GM18861 (cell line): ENCODE data around the gene VEGFB.

Experiments
- ATAC-seq: cut with Tn5 transposase; IDR thresholded peaks from one replicate; pipeline ENCODE4 v1.9.1; 2021; ENCODE audit not compliant: unreplicated experiment

VEGFB gene, protein sequence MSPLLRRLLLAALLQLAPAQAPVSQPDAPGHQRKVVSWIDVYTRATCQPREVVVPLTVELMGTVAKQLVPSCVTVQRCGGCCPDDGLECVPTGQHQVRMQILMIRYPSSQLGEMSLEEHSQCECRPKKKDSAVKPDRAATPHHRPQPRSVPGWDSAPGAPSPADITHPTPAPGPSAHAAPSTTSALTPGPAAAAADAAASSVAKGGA

DNA sequence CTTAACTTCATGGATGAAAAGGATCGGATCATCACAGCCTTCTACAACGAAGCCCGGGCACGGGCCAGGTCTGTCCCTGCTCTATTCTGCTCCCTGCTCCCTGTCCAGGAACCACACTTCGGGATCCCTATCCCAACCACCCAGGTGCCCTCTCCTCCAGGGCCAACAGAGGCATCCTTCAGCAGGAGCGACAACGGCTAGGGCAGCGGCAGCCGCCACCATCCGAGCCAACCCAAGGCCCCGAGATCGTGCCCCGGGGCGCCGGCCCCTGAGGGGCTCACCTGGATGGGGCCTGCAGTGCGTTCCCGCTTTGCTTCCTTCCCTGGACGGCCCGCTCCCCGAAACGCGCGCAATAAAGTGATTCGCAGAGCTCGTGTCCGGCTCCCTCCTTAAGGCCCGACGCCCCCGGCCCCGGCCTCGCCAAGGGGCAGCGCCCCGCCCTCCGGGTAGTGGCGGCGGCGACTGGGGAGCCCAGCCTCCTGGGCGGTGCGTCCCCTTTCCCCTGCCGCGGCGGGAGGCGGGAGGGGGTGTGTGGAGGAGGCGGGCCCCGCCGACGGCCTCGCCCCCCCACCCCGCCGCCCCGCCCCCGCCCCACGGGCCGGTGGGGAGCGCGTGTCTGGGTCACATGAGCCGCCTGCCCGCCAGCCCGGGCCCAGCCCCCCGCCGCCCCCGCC, at the start of gene VEGFB:
Gene VEGFB (plus strand): TSS at position 672 of the 674 bp plus-strand sequence. CDS start 250 bp downstream, outside the sequence.
- ATAC-seq, result peak; percentile 30

- peak; percentile 11 for ATAC-seq
Observed at GRCh38 chr11:64185175-64185692, 49.1 kb upstream of the VEGFB start.

GRCh38 chr11:64185693-64186491, 48.5 kb upstream of the VEGFB start, which contains the start of gene STIP1:
TSS of gene STIP1 (plus strand) at chr11:64186171. CDS start at chr11:64186262, 91 bp downstream.
- ATAC-seq, result peak; percentile 81

DNA sequence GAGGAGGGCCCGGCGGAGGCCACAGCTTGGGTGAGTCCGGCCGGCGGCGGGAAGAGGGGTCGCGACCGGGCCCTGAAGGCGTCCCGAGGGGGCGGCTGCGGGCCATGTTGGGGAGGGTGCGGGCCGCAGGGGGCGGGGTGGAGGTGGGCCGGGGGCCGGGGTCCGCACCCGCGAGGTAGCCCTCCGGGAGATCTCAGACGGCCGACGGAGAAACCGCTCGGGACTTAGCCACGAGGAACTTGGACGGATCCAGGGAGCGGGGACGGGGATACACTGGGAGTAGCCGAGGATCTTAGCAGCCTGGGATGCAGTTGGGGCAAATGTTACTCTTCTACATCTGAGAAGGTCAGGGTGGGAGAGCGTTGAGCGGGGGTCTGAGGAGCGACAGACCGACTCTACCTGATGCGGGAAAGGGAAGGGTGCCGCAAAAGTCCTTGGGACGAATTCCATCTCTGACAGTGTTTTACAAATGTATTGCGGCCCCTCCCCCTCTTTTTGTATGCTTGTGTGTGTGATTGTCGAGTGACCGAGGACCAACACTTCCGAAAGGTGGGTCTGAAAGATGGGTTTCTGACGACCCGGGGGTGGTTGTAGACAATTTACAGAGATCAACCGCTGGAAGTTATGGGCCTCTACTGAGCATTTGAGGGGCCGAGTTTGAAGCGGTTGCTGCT, 47.8 kb upstream of the VEGFB start:
- no peak for ATAC-seq

GRCh38 chr11:64192434-64192833, 42.0 kb upstream of the VEGFB start:
- no peak for ATAC-seq

DNA sequence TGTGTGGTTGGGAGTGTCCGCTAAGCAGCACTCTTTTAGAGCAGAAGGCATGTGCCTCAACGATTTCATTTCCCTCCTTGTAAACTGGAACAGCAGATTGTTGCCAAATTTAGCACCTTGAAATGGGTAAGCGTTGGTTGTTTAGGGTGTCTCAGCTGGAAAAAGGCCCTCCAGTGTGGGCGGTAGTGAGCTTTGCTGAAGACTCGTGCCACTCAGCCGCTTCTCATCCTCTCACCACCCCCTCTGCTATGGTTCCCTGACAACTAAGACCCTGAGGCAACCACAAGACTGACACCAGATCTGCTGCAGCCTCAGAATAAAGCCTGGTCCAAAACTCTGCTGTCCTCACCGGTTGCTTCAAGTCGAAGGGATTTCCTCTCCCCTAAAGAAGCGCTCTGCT, 37.8 kb upstream of the VEGFB start:
- ATAC-seq, result no peak

GRCh38 chr11:64198511-64198910, 35.9 kb upstream of the VEGFB start:
- ATAC-seq, result no peak

DNA sequence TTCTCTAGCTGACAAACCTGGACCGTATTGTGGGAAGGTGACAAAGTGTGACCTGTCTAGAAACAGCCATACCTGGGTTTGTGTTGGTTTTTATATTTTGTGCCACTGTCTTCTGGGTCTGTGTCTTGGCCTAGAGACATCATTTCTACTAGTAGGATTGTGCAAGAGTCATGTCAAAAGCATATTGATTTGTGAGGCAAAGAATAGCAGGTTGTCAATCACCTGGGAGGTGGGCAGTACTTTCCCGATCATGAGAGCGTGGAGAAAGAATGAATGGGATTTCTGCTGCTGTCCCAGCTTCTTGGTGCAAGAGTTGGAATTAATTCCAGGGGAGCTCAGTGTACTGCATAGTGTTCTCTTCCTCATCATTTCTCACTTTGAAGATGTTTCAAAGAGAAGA, 32.8 kb upstream of the VEGFB start:
- no peak for ATAC-seq

DNA sequence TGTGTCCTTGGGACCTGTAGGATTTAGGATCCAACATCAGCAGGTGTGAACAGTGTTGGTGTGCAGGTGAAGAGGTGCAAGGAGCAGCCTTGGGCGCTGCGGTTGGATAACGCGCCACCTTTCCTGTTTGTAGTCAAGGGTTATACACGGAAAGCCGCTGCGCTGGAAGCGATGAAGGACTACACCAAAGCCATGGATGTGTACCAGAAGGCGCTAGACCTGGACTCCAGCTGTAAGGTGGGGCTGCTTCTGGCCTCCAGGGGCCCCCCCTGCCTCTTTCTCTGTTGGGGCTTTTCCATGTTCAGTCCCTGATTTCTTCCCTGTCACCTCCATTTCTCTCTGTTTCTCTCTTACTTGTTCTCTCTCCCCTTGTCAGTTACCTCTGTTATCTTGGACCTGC, 31.4 kb upstream of the VEGFB start:
- no peak for ATAC-seq

DNA sequence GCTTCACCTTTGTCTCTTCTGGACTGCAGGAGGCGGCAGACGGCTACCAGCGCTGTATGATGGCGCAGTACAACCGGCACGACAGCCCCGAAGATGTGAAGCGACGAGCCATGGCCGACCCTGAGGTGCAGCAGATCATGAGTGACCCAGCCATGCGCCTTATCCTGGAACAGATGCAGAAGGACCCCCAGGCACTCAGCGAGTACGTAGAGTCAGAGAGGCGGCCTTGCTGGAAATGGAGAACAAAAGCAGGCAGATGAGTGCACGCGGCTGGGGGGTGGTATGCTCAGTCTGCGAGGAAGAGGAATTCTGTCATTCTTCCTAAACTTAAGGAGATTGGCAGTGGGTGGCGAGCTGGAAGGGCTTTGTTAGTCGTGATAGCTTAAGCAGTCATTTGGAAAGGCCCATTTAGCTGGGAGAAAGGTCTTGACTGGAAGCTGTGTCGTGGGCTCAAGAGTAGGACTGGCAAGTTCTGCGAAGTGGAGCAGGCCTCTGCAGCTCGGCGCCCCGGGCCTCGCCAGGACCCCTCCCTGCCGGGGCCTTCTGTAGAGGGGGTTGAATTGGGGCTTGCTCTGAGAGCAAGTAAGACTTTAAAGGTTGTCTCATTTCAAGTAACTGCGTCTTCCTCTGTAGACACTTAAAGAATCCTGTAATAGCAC, 30.8 kb upstream of the VEGFB start:
- no peak for ATAC-seq

- no peak for ATAC-seq
Observed at GRCh38 chr11:64204080-64204440, 30.3 kb upstream of the VEGFB start.

- no peak for ATAC-seq
Observed at GRCh38 chr11:64204464-64204989, 29.9 kb upstream of the VEGFB start.

DNA sequence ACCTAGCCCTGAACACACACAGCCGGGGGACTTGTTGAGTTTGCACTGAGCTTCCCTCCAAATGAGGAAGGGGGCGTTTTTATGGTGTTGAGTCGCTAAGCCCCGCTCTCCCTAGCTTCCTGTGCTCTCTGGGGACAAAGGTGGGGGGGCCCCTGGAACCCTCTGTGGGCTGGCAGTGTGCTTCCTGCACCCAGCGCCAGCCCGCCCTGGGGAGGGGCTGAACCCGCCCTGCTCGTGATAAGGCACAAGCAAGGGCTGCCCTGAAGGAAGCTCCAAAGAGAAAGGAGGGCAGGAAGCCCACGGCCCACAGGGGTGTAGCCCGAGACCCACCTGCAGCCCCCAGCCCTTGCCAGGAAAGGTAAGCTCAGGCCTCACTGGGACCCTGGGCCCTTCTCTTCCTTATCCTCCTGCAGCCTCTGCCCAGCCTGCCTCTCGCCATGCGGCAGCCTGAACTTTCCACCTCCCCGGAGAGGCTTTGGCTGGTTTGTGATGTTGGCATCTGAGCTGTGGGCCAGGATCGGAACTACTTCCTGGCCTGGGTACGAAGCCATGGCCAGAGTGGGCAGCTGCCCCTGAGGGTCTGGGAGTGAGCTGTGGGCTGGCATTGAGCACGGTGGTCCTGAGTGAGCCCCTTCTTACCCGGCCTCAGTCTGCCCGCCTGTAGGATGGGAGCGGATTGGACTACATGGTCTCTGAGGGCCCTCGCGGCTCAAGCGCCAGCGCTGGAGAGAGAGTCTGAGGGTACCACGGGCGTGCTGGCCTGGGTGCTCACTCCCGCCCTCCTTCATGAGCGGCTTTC, 27.7 kb upstream of the VEGFB start, which contains the start of gene FERMT3:
Gene FERMT3 (plus strand): TSS at position 265 of the 799 bp plus-strand sequence. CDS start 644 bp downstream, outside the sequence.
- ATAC-seq, result peak; percentile 38

- peak; percentile 47 for ATAC-seq
Observed at GRCh38 chr11:64207256-64208085, 26.9 kb upstream of the VEGFB start.

DNA sequence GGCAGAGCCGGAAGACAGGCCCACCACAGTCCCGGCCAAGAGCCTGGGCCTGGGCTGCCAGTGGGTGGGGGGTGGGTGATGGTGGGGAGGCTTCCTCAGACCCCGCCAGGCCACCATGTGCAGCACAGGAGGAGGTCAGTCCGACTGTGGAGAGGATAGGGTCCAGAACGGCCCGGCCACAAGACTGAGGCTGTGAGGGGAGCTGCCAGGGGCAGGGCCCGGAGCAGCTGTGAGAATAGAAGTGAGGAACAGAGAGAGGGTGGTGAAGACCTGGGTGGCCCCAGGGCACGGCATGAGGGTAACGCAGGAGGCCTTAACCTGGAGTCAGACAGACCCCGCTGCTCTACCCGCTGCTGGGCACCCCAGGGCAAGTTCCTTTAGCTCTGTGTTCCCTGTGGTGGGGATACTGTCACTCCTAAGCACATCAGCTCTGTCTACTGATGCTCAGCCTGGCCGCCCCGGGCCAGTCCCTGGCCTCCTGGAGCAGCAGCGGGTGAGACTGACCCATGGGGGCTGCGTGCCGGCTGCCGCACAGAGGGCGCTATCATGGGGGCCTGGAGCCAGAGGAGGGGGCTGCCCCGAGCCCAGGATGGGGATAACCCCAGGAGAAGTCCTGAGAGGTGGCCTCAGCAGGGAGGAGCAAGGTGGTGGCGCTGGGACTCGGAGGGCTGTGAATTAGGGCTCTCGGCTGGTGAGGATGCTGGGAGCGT, 26.1 kb upstream of the VEGFB start:
- ATAC-seq, result no peak

DNA sequence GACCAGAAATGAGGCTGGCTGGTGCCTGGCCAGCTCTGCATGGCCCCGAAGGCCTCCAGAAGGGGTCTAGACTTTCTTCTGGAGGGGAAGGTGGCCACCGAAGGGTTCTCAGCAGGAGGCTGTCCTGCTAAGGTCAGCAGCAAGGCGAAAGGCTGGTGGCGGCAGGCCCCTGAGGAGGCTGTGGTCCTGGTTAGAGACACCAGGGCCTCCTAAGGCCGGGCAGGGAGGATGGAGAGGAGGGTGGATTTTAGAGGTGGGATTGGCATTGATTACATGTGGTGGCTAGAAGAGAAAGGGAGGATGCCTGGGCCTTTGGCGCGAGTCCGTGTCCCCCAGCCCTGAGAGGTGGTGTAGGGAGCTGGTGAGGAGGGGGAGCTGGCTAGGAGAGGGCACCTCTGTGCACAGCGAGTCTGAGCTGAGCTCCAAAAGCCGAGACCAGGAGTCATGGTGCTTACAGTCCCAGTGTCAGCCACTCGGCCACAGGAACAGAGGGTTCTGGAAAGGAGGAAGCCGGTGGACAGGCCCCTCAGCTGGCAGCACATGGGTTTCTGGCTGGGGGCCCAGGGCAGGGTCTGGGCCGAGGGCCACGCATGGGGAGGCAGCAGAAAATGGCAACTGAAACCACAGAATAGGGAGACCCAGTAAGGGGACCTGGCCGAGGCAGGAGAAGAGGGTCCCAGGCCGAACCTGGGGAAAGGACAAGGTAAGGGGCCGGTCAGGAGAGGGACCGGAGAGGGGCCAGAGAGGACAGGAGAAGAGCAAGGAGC, 25.4 kb upstream of the VEGFB start:
- no peak for ATAC-seq

- ATAC-seq, result no peak
Observed at GRCh38 chr11:64209563-64209843, 24.9 kb upstream of the VEGFB start.
